GM18867 (cell line): ENCODE results near the gene CSNK2B.

Experiments
- ATAC-seq: cut with Tn5 transposase; IDR thresholded peaks from one replicate; pipeline ENCODE4 v1.9.1; 2021; ENCODE audit warnings: mild to moderate bottlenecking, moderate library complexity; ENCODE audit not compliant: unreplicated experiment

The CSNK2B gene

GRCh38 chr6:31710523-31711219, 44.8 kb downstream of the CSNK2B start:
- no peak for ATAC-seq

- no peak for ATAC-seq
These were observed 45.4 kb downstream of the CSNK2B start for GRCh38 chr6:31711233-31711632.

- no peak for ATAC-seq
These were observed 46.4 kb downstream of the CSNK2B start for GRCh38 chr6:31712296-31712695.

- ATAC-seq = no peak
These were observed 47.6 kb downstream of the CSNK2B start for GRCh38 chr6:31713465-31713864.

GRCh38 chr6:31713991-31714684, 48.3 kb downstream of the CSNK2B start:
- ATAC-seq = no peak

- no peak for ATAC-seq
These were observed 49.4 kb downstream of the CSNK2B start, which contains the start of gene LY6G6D for GRCh38 chr6:31715022-31715958. LY6G6D (plus strand) TSS chr6:31715348; CDS start chr6:31715356, 8 bp downstream.

GRCh38 chr6:31717499-31718222, 51.8 kb downstream of the CSNK2B start:
- ATAC-seq = no peak

GRCh38 chr6:31718265-31718664, 52.4 kb downstream of the CSNK2B start:
- ATAC-seq = no peak

GRCh38 chr6:31719001-31719400, 53.1 kb downstream of the CSNK2B start:
- no peak for ATAC-seq
